Osteocyte (in vitro differentiated cells): ENCODE data around the gene WDR90. TPM values are rescaled to one million over a fixed set of nuclear protein-coding genes. Genes with fewer than 3 reads are reported as not detected.

Experiments used
- DNase-seq: peaks from one replicate; pipeline ENCODE4 v3.0.0; 2021; ENCODE audit warnings: mixed read lengths; ENCODE audit not compliant: unreplicated experiment; ENCODE audit errors: extremely low spot score
- H3K27ac Mint-ChIP-seq: one replicate; pipeline ENCODE4 v1.8.0; 2021; ENCODE audit warnings: mild to moderate bottlenecking, mixed read lengths; ENCODE audit not compliant: unreplicated experiment
- H3K27me3 Mint-ChIP-seq: one replicate; pipeline ENCODE4 v1.8.0; 2021; ENCODE audit warnings: mixed read lengths; ENCODE audit not compliant: unreplicated experiment
- H3K36me3 Mint-ChIP-seq: one replicate; pipeline ENCODE4 v1.8.0; 2021; ENCODE audit warnings: mixed read lengths; ENCODE audit not compliant: unreplicated experiment
- H3K4me1 Mint-ChIP-seq: one replicate; pipeline ENCODE4 v1.8.0; 2021; ENCODE audit warnings: mixed read lengths; ENCODE audit not compliant: unreplicated experiment
- H3K4me3 Mint-ChIP-seq: one replicate; pipeline ENCODE4 v1.8.0; 2021; ENCODE audit warnings: mild to moderate bottlenecking, moderate library complexity, mixed read lengths; ENCODE audit not compliant: unreplicated experiment
- H3K9me3 Mint-ChIP-seq: one replicate; pipeline ENCODE4 v1.8.0; 2021; ENCODE audit warnings: mixed read lengths; ENCODE audit not compliant: unreplicated experiment
- CTCF ChIP-seq: fragments of 200-600 bp; sonication (generic); IDR thresholded peaks from 2 replicates; pipeline ENCODE4 v1.5.0; 2021; ENCODE audit warnings: antibody characterized with exemption, mild to moderate bottlenecking, moderate library complexity
- total RNA-seq: library from RNA; stranded (reverse); gene quantifications from 2 replicates; pipeline ENCODE4 v1.2.1, GENCODE V29; 2021

WDR90 gene
- total RNA-seq, 1 donor from 2014 or later: 38.9 TPM

GRCh38 chr16:694187-694862, 45.2 kb downstream of the WDR90 start:
- Mint-ChIP-seq H3K4me1 (peaks cover 11% of the 10 kb centered on the region), H3K36me3 (no peaks in the 10 kb centered on the region), H3K9me3 (no peaks in the 10 kb centered on the region), H3K27ac (no peak overlapping the region), H3K4me3 (no peak overlapping the region), H3K27me3 (peaks cover 29% of the 10 kb centered on the region)
- TF ChIP-seq CTCF: no peak
- DNase-seq: no peak

- TF ChIP-seq CTCF: no peak
- Mint-ChIP-seq H3K27me3 (peaks cover 29% of the 10 kb centered on the region), H3K4me3 (no peak overlapping the region), H3K9me3 (no peaks in the 10 kb centered on the region), H3K27ac (no peak overlapping the region), H3K4me1 (peaks cover 7% of the 10 kb centered on the region), H3K36me3 (no peaks in the 10 kb centered on the region)
- DNase-seq: no peak
Observed at GRCh38 chr16:694863-695354, 45.7 kb downstream of the WDR90 start.

GRCh38 chr16:695355-696089, 46.4 kb downstream of the WDR90 start:
- Mint-ChIP-seq H3K27me3 (peaks cover 30% of the 10 kb centered on the region), H3K4me3 (no peak overlapping the region), H3K9me3 (no peaks in the 10 kb centered on the region), H3K4me1 (peaks cover 2% of the 10 kb centered on the region), H3K27ac (no peak overlapping the region), H3K36me3 (no peaks in the 10 kb centered on the region)
- no peak for TF ChIP-seq CTCF
- DNase-seq: no peak

- Mint-ChIP-seq H3K4me3 (no peak overlapping the region), H3K36me3 (no peaks in the 10 kb centered on the region), H3K9me3 (no peaks in the 10 kb centered on the region), H3K27me3 (peaks cover 38% of the 10 kb centered on the region), H3K4me1 (no peaks in the 10 kb centered on the region), H3K27ac (no peak overlapping the region)
- TF ChIP-seq CTCF: no peak
- DNase-seq: no peak
Observed at GRCh38 chr16:698911-699671, 49.9 kb downstream of the WDR90 start.
